Smooth muscle cell (in vitro differentiated cells): Measurements from ENCODE around the gene RGS6. TPM values are rescaled to one million over a fixed set of nuclear protein-coding genes. Genes with fewer than 3 reads are reported as not detected.

Source experiments
- DNase-seq: peaks from one replicate; lab custom pipeline; 2025; ENCODE audit not compliant: unreplicated experiment; lab: John Stamatoyannopoulos, UW
- H2AFZ ChIP-seq: fragments of 200-600 bp; sonication (generic); 2 replicates; pipeline ENCODE4 v1.6.0; 2016; ENCODE audit warnings: antibody characterized with exemption, low read depth, mild to moderate bottlenecking
- H3F3A ChIP-seq: fragments of 200-600 bp; sonication (generic); 2 replicates; pipeline ENCODE4 v1.6.0; 2017; ENCODE audit warnings: antibody characterized with exemption, low read depth
- H3K27ac ChIP-seq: fragments of 200-600 bp; sonication (generic); 2 replicates; pipeline ENCODE4 v1.5.1; 2016; ENCODE audit warnings: low read depth, mild to moderate bottlenecking
- H3K27me3 ChIP-seq: fragments of 200-600 bp; sonication (generic); 2 replicates; pipeline ENCODE4 v1.6.1; 2016; ENCODE audit warnings: low read depth, mild to moderate bottlenecking
- H3K36me3 ChIP-seq: fragments of 200-600 bp; sonication (generic); 2 replicates; pipeline ENCODE4 v1.5.1; 2016; ENCODE audit warnings: low read depth
- H3K4me1 ChIP-seq: fragments of 200-600 bp; sonication (generic); 2 replicates; pipeline ENCODE4 v1.5.1; 2016; ENCODE audit warnings: low read depth
- H3K4me2 ChIP-seq: fragments of 200-600 bp; sonication (generic); 2 replicates; pipeline ENCODE4 v1.6.0; 2016; ENCODE audit warnings: mild to moderate bottlenecking
- H3K4me3 ChIP-seq: fragments of 200-600 bp; sonication (generic); 2 replicates; pipeline ENCODE4 v1.5.1; 2016; ENCODE audit warnings: mild to moderate bottlenecking
- H3K79me2 ChIP-seq: fragments of 200-600 bp; sonication (generic); 2 replicates; pipeline ENCODE4 v1.6.0; 2016; ENCODE audit warnings: low read depth, mild to moderate bottlenecking
- H3K9ac ChIP-seq: fragments of 200-600 bp; sonication (generic); 2 replicates; pipeline ENCODE4 v1.6.0; 2016; ENCODE audit warnings: low read depth
- H3K9me3 ChIP-seq: fragments of 200-600 bp; sonication (generic); replicated peaks from 2 replicates; pipeline ENCODE4 v1.5.1; 2016; ENCODE audit warnings: low read depth
- H4K20me1 ChIP-seq: fragments of 200-600 bp; sonication (generic); 2 replicates; pipeline ENCODE4 v1.6.0; 2016; ENCODE audit warnings: low read depth
- WGBS: methylation state at CpG from one replicate; pipeline ENCODE4 v1.1.7; 2016; ENCODE audit warnings: low lambda C conversion rate; 5-methylcytosine and 5-hydroxymethylcytosine counted together
- polyA plus RNA-seq: library from polyadenylated mRNA; unstranded; fragments of >200 nt; fragmentation: Nextera tagmentation; extraction: Ambion mirVana; gene quantifications from 2 replicates; pipeline ENCODE4 v1.2.1, GENCODE V29; 2016
- total RNA-seq: library from RNA; depleted of rRNA; stranded (reverse); fragments of >200 nt; gene quantifications from 2 replicates; pipeline ENCODE4 v1.2.3, GENCODE V29; 2014
- TF ChIP-seq, protein P1 (sequence below): fragments of 200-600 bp; sonication (generic); IDR thresholded peaks from 2 replicates; pipeline ENCODE4 v1.5.1; 2017; ENCODE audit warnings: borderline replicate concordance, mild to moderate bottlenecking, antibody characterized with exemption; ENCODE audit not compliant: insufficient read depth, poor library complexity, severe bottlenecking

Gene RGS6
- total and polyA plus RNA-seq, 2 experiments from 2014 or later, result 0.40 TPM; not detected in 1

DNA sequence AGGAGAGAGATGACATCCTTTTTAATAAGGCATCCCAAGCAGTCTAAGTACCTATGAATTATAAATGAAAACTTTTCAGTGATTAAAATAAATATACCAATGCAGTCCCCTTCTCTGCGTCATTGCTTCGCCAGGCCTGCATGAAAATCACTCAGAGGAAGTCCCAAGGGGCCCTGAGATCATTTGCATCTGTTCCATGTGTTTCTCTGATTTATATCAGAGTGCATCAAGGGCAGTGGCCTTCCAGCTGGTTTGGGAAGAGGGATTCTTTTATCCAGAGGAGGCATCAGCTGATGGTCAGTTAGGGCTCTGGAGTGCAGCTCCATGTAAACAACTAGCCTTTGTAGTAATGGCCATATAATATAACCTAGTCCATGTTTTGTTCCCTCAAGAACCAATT lies 210.1 kb downstream of the RGS6 start:
- no peak for DNase-seq

DNA sequence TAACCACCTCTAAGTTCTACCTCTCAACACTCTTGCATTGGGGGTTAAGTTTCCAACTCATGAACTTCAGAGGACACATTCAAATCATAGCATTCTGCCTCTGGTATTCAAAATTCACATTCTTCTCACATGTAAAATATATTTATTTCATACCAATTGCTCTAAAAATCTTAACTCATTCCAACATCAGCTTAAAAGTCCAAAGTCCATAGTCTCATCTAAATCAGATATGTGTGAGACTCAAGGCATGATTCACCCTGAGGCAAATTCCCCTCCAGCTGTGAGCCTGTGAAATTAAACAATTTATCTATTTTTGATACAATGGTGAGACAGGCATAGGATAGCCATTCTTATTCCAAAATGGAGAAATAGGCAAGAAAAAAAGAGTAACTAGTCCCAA lies 214.0 kb downstream of the RGS6 start:
- H3F3A ChIP-seq, result no peaks in the 10 kb centered on the region
- no peak overlapping the region for H2AFZ ChIP-seq
- H3K27ac ChIP-seq, result no peak overlapping the region
- no peaks in the 10 kb centered on the region for H4K20me1 ChIP-seq
- H3K79me2 ChIP-seq, result no peaks in the 10 kb centered on the region
- H3K27me3 ChIP-seq, result no peaks in the 10 kb centered on the region
- no peak for DNase-seq
- H3K9ac ChIP-seq, result no peak overlapping the region
- no peak overlapping the region for H3K4me3 ChIP-seq
- no peaks in the 10 kb centered on the region for H3K4me1 ChIP-seq
- H3K4me2 ChIP-seq, result no peak overlapping the region
- no peaks in the 10 kb centered on the region for H3K9me3 ChIP-seq
- TF ChIP-seq, protein P1, sequence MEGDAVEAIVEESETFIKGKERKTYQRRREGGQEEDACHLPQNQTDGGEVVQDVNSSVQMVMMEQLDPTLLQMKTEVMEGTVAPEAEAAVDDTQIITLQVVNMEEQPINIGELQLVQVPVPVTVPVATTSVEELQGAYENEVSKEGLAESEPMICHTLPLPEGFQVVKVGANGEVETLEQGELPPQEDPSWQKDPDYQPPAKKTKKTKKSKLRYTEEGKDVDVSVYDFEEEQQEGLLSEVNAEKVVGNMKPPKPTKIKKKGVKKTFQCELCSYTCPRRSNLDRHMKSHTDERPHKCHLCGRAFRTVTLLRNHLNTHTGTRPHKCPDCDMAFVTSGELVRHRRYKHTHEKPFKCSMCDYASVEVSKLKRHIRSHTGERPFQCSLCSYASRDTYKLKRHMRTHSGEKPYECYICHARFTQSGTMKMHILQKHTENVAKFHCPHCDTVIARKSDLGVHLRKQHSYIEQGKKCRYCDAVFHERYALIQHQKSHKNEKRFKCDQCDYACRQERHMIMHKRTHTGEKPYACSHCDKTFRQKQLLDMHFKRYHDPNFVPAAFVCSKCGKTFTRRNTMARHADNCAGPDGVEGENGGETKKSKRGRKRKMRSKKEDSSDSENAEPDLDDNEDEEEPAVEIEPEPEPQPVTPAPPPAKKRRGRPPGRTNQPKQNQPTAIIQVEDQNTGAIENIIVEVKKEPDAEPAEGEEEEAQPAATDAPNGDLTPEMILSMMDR, result no peak
- H3K36me3 ChIP-seq, result no peaks in the 10 kb centered on the region

More for the DNA sequence above, 210.1 kb downstream of the RGS6 start:
- H3K79me2 ChIP-seq, result no peaks in the 10 kb centered on the region
- H3K9ac ChIP-seq, result no peak overlapping the region
- H3K27me3 ChIP-seq, result no peaks in the 10 kb centered on the region
- H3K4me2 ChIP-seq, result no peak overlapping the region
- H3K9me3 ChIP-seq, result no peaks in the 10 kb centered on the region
- TF ChIP-seq, protein P1, result no peak
- H3K4me1 ChIP-seq, result no peaks in the 10 kb centered on the region
- H3F3A ChIP-seq, result no peaks in the 10 kb centered on the region
- H4K20me1 ChIP-seq, result no peaks in the 10 kb centered on the region
- H3K36me3 ChIP-seq, result no peaks in the 10 kb centered on the region
- H3K4me3 ChIP-seq, result no peak overlapping the region
- H3K27ac ChIP-seq, result no peak overlapping the region
- no peak overlapping the region for H2AFZ ChIP-seq
- 96% methylated on average over 2 of the region's 2 CpGs for WGBS

DNA sequence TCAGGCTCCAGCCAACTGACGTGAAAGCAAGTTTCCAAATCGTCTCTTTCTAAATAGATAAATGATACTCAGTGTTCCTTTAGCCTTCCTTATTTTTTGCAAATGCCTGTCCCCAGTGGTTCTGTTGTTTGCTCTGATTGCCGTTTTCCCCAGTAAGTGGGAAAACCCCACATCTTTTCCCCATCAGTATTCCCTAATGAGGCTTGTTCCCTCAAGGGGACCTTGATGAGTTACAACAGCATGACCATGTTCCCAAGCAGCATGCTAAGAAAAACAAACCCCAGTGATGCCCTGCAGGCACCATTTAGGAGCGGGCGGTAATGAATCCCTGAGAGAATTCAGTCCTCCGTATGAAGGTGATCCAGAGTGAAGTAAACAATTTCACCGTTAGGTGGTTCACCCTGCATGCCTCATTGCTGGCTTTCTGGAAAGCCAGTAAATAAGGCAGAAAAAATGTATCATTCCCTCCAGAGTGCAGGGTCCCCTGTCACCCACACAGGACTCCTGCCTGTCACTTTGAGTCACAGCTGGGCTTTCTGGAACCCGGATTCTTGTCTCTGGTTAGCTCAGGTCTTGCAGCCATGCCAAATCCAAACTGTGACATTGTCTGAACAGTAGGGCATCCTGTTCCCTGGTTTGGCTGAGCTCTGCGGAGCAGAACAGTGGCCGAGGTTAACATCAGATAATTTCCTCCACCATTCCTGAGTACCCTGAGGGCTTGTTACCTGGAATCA lies 222.6 kb downstream of the RGS6 start:
- no peak for DNase-seq
- Histone ChIP-seq H3K27ac (no peak overlapping the region), H2AFZ (no peak overlapping the region), H3K27me3 (no peaks in the 10 kb centered on the region), H3K4me2 (no peak overlapping the region), H4K20me1 (no peaks in the 10 kb centered on the region), H3F3A (no peaks in the 10 kb centered on the region), H3K4me1 (no peaks in the 10 kb centered on the region), H3K36me3 (no peaks in the 10 kb centered on the region), H3K79me2 (no peaks in the 10 kb centered on the region), H3K9me3 (no peaks in the 10 kb centered on the region), H3K4me3 (no peak overlapping the region), H3K9ac (no peak overlapping the region)
- WGBS, result 87% methylated on average over 10 of the region's 10 CpGs
- TF ChIP-seq, protein P1, result no peak

DNA sequence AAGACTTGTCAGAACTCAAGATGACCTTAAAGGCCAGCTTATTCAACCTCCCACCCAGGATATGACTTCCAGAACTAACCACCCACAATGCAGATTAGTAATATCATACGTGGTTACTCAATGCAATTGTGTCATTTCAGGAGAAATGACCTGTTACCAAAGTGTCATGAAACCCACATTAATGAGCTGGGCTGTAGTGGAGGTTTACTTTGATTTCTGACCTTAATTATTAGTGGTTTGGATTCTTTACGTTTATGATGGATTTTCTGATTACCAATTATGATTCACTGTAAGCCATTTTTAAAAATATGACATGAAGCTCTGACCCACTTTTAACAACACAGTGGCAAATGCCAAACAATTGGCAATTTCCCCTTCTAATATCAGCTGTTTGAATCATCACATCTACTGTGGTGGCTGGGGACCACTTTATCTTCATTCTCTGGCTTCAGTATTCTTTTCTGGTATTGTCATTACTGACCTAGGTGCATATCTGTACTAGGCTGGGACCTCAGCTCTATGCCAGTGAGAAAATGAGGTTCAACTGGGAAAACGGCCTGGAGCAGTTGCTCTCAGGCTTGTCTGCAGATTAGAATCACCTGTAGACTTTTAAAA lies 223.3 kb downstream of the RGS6 start:
- no peak overlapping the region for H3K9ac ChIP-seq
- no peak overlapping the region for H3K27ac ChIP-seq
- H3K4me3 ChIP-seq, result no peak overlapping the region
- H3K79me2 ChIP-seq, result no peaks in the 10 kb centered on the region
- TF ChIP-seq, protein P1, result no peak
- H3K4me2 ChIP-seq, result no peak overlapping the region
- DNase-seq, result no peak
- H4K20me1 ChIP-seq, result no peaks in the 10 kb centered on the region
- H3K27me3 ChIP-seq, result no peaks in the 10 kb centered on the region
- H3K36me3 ChIP-seq, result no peaks in the 10 kb centered on the region
- H2AFZ ChIP-seq, result no peak overlapping the region
- 85% methylated on average over 3 of the region's 3 CpGs for WGBS
- H3F3A ChIP-seq, result no peaks in the 10 kb centered on the region
- no peaks in the 10 kb centered on the region for H3K4me1 ChIP-seq
- no peaks in the 10 kb centered on the region for H3K9me3 ChIP-seq
